Chondrocyte (in vitro differentiated cells): ENCODE measurements around the gene ZSCAN32. TPM values are rescaled to one million over a fixed set of nuclear protein-coding genes. Genes with fewer than 3 reads are reported as not detected.

Source experiments
- DNase-seq: peaks from one replicate; pipeline ENCODE4 v3.0.0; 2021; ENCODE audit warnings: mixed read lengths, low spot score
- H3K27ac Mint-ChIP-seq: one replicate; pipeline ENCODE4 v1.8.0; 2021; ENCODE audit warnings: mild to moderate bottlenecking, moderate library complexity, mixed read lengths; ENCODE audit not compliant: unreplicated experiment
- H3K27me3 Mint-ChIP-seq: 2 replicates; pipeline ENCODE4 v1.8.0; 2021; ENCODE audit warnings: low read depth, mixed read lengths
- H3K36me3 Mint-ChIP-seq: 2 replicates; pipeline ENCODE4 v1.8.0; 2021; ENCODE audit warnings: low read depth, mixed read lengths
- H3K4me1 Mint-ChIP-seq: 2 replicates; pipeline ENCODE4 v1.8.0; 2021; ENCODE audit warnings: low read depth, mild to moderate bottlenecking, mixed read lengths
- H3K4me3 Mint-ChIP-seq: one replicate; pipeline ENCODE4 v1.8.0; 2021; ENCODE audit warnings: mild to moderate bottlenecking, moderate library complexity, mixed read lengths; ENCODE audit not compliant: unreplicated experiment
- H3K9me3 Mint-ChIP-seq: 2 replicates; pipeline ENCODE4 v1.8.0; 2021; ENCODE audit warnings: low read depth, mixed read lengths
- CTCF ChIP-seq: fragments of 200-600 bp; sonication (generic); IDR thresholded peaks from 2 replicates; pipeline ENCODE4 v1.5.0; 2021; ENCODE audit warnings: antibody characterized with exemption, mild to moderate bottlenecking, moderate library complexity
- total RNA-seq: library from RNA; stranded (reverse); gene quantifications from 3 replicates; pipeline ENCODE4 v1.2.1, GENCODE V29; 2021

ZSCAN32 gene
- total RNA-seq, 1 donor from 2014 or later = 13.4 TPM

GRCh38 chr16:3347586-3347985 is 53.2 kb downstream of the ZSCAN32 start:
- no peak overlapping the region for H3K4me3 Mint-ChIP-seq
- H3K27me3 Mint-ChIP-seq = peaks cover 18% of the 10 kb centered on the region

GRCh38 chr16:3346041-3346440 is 54.8 kb downstream of the ZSCAN32 start:
- H3K4me1 Mint-ChIP-seq = no peaks in the 10 kb centered on the region
- H3K9me3 Mint-ChIP-seq = no peaks in the 10 kb centered on the region
- no peak for TF ChIP-seq CTCF
- peaks cover 12% of the 10 kb centered on the region for H3K27me3 Mint-ChIP-seq
- no peak overlapping the region for H3K27ac Mint-ChIP-seq
- no peaks in the 10 kb centered on the region for H3K36me3 Mint-ChIP-seq
- no peak for DNase-seq
- no peak overlapping the region for H3K4me3 Mint-ChIP-seq

More at GRCh38 chr16:3347586-3347985, 53.2 kb downstream of the ZSCAN32 start:
- Mint-ChIP-seq H3K36me3 (no peaks in the 10 kb centered on the region), H3K9me3 (no peaks in the 10 kb centered on the region), H3K27ac (no peak overlapping the region), H3K4me1 (no peaks in the 10 kb centered on the region)
- TF ChIP-seq CTCF = no peak
- no peak for DNase-seq

Other genes starting within 250 kb of the ZSCAN32 start
- gene OR1F1, start 212.8 kb downstream of the ZSCAN32 start, total RNA-seq = 0.37 to 0.38 TPM in 2 of 3 replicates, not detected in the other
- gene ZNF200, start 165.8 kb downstream of the ZSCAN32 start, total RNA-seq = 6.6 to 7.8 TPM (median 7.6 TPM) in 3 replicates
- not detected in 3 replicates for gene MEFV, start 144.4 kb downstream of the ZSCAN32 start, total RNA-seq
- 22.9 to 28.2 TPM (median 24.6 TPM) in 3 replicates for gene ZNF263, start 117.5 kb downstream of the ZSCAN32 start, total RNA-seq
- gene TIGD7, start 95.6 kb downstream of the ZSCAN32 start, total RNA-seq = 5.4 to 7.1 TPM (median 6.2 TPM) in 3 replicates
- 20.9 to 22.0 TPM (median 21.6 TPM) in 3 replicates for gene ZNF75A, start 95.5 kb downstream of the ZSCAN32 start, total RNA-seq
- gene OR2C1, start 45.1 kb downstream of the ZSCAN32 start, total RNA-seq = not detected in 3 replicates
- gene ZNF174, start 211 bp upstream of the ZSCAN32 start, total RNA-seq = 8.7 to 13.8 TPM (median 10.6 TPM) in 3 replicates
- 2.0 to 2.7 TPM (median 2.5 TPM) in 3 replicates for gene ZNF597, start 42.5 kb upstream of the ZSCAN32 start, total RNA-seq
- gene NAA60, start 42.7 kb upstream of the ZSCAN32 start, total RNA-seq = 46.5 to 51.1 TPM (median 47.2 TPM) in 3 replicates
- gene C16orf90, start 94.5 kb upstream of the ZSCAN32 start, total RNA-seq = not detected in 3 replicates
- gene CLUAP1, start 100.0 kb upstream of the ZSCAN32 start, total RNA-seq = 19.3 to 21.8 TPM (median 20.6 TPM) in 3 replicates
- 0.05 to 0.24 TPM (median 0.12 TPM) in 3 replicates for gene NLRC3, start 176.4 kb upstream of the ZSCAN32 start, total RNA-seq
- gene SLX4, start 210.6 kb upstream of the ZSCAN32 start, total RNA-seq = 9.3 to 11.8 TPM (median 9.9 TPM) in 3 replicates